ENCODE results near the gene ZMYM1. TPM values are rescaled to one million over a fixed set of nuclear protein-coding genes. Genes with fewer than 3 reads are reported as not detected.

ZMYM1 gene
- total RNA-seq, 5 donors from 2014 or later (not counting 1 experiment from before 2014, with no cell fraction given) = 13.7 to 26.5 (median 17.6) TPM

DNA sequence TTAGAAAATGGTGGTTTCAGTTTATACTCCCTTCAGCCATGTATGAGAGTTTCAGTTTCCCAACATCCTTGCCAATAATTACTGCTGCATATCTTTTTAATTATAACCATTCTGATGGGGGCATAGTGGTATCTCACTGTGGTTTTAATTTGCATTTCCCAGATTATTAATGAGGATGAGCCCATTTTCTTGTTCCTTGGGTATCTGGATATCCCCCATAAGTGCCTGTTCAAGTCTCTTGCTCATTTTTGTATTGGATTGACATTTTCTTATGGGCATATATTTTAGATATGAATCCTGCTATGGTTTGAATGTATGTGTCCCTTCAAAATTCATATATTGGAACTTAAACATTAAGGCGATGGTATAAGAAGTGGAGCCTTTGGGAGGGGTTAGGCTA is 45.8 kb upstream of the ZMYM1 start:
- Histone ChIP-seq H3K9me3 (no peaks in the 10 kb centered on the region), H3K4me1 (ENCODE audit: control insufficient read depth in 1 of 2, extremely low read depth in 1 of 2, insufficient read depth in 2 of 2, low read length in 2 of 2) (peaks cover 7 to 20% of the 10 kb centered on the region in 2 experiments), H3K36me3 (ENCODE audit: control insufficient read depth in 2 of 2, extremely low read depth in 1 of 2, insufficient read depth in 1 of 2, low read length in 1 of 2) (no peaks in the 10 kb centered on the region), H3K27ac (ENCODE audit: low read length) (no peak overlapping the region), H3K4me3 (ENCODE audit: control insufficient read depth in 1 of 2, extremely low read depth in 1 of 2, low read length in 1 of 2) (no peak overlapping the region), H3K27me3 (replicated peaks in 1 of 2; ENCODE audit: control insufficient read depth in 2 of 2, extremely low read depth in 1 of 2, insufficient read depth in 2 of 2, low read length in 1 of 2) (peaks cover 0 to 2% of the 10 kb centered on the region in 2 experiments)
- ChIA-PET CTCF (no interaction called here), POLR2A (no interaction called here)
- Mint-ChIP-seq H3K36me3 (peaks cover 13% of the 10 kb centered on the region), H3K27ac (no peak overlapping the region), H3K9me3 (peaks cover 0 to 10% (median 4%) of the 10 kb centered on the region in 3 donors), H3K27me3 (peaks cover 0 to under 1% of the 10 kb centered on the region in 2 donors), H3K4me1 (peaks cover 24 to 30% (median 29%) of the 10 kb centered on the region in 3 donors), H3K4me3 (no peak overlapping the region)
- ATAC-seq (replicated peaks in 1 of 4) = no peak
- no peak for DNase-seq
- WGBS (ENCODE audit: insufficient coverage) = no CpG with 5 or more reads among the region's 1 CpG

DNA sequence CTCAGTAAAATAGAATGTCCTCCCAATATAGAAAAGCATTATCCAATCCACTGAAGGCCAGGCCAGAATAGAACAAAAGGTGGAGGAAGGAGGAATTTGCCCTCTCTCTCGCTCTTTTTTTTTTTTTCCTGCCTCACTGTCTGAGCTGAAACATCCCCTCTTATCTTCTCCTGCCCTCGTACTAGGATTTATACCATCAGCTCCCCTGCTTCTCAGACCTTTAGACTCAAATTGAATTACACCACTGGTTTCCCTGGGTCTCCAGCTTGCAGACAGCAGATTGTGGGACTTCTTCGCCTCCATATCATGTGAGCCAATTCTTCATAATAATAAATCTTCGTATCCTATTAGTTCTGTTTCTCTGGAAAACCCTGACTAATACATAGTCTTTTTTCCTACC is 42.6 kb upstream of the ZMYM1 start:
- ATAC-seq (replicated peaks in 1 of 4) (no peak), DNase-seq (no peak)
- H3K4me3 Mint-ChIP-seq = no peak overlapping the region
- no peak overlapping the region for H3K27ac ChIP-seq (ENCODE audit: low read length)
- POLR2A ChIA-PET = no interaction called here
- H3K4me3 ChIP-seq (ENCODE audit: control insufficient read depth in 1 of 2, extremely low read depth in 1 of 2, low read length in 1 of 2) = no peak overlapping the region
- no peaks in the 10 kb centered on the region for H3K9me3 ChIP-seq
- CTCF ChIA-PET = no interaction called here
- H3K9me3 Mint-ChIP-seq = peaks cover 0 to 10% (median 4%) of the 10 kb centered on the region in 3 donors
- H3K36me3 Mint-ChIP-seq = peaks cover 2% of the 10 kb centered on the region
- peaks cover 6 to 8% of the 10 kb centered on the region in 2 donors for H3K27me3 Mint-ChIP-seq
- peaks cover 0 to 3% of the 10 kb centered on the region in 2 experiments for H3K4me1 ChIP-seq (ENCODE audit: control insufficient read depth in 1 of 2, extremely low read depth in 1 of 2, insufficient read depth in 2 of 2, low read length in 2 of 2)
- peaks cover 0 to 2% (median 0%) of the 10 kb centered on the region in 3 donors for H3K4me1 Mint-ChIP-seq
- peaks cover 0 to 3% of the 10 kb centered on the region in 2 experiments for H3K27me3 ChIP-seq (replicated peaks in 1 of 2; ENCODE audit: control insufficient read depth in 2 of 2, extremely low read depth in 1 of 2, insufficient read depth in 2 of 2, low read length in 1 of 2)
- WGBS (ENCODE audit: insufficient coverage) = no CpG with 5 or more reads among the region's 4 CpGs
- no peak overlapping the region for H3K27ac Mint-ChIP-seq
- H3K36me3 ChIP-seq (ENCODE audit: control insufficient read depth in 2 of 2, extremely low read depth in 1 of 2, insufficient read depth in 1 of 2, low read length in 1 of 2) = no peaks in the 10 kb centered on the region

DNA sequence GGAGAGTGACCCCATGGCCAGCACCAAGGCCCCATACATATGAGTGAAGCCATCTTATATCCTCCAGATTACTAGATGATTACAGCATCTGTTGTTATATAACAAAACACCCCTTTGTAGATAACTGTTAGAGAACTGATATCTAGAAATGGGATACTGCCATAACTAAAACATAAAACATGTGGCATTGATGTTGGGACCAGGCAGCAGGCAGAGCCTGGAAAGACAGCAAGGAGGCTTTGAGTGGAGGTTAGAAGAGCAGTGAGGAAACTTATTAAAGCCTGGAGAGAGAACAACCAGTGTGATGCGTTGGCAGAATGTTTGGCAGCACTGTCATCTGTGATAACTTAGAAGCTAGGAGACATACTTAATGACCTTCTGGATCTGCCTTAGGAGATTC is 42.0 kb upstream of the ZMYM1 start:
- Mint-ChIP-seq H3K4me1 (no peaks in the 10 kb centered on the region), H3K27me3 (peaks cover 6 to 8% of the 10 kb centered on the region in 2 donors), H3K4me3 (no peak overlapping the region), H3K36me3 (peaks cover 2% of the 10 kb centered on the region), H3K27ac (no peak overlapping the region), H3K9me3 (peaks cover 0 to 10% (median 4%) of the 10 kb centered on the region in 3 donors)
- ChIA-PET CTCF (no interaction called here), POLR2A (no interaction called here)
- Histone ChIP-seq H3K27me3 (replicated peaks in 1 of 2; ENCODE audit: control insufficient read depth in 2 of 2, extremely low read depth in 1 of 2, insufficient read depth in 2 of 2, low read length in 1 of 2) (peaks cover 0 to 3% of the 10 kb centered on the region in 2 experiments), H3K4me1 (ENCODE audit: control insufficient read depth in 1 of 2, extremely low read depth in 1 of 2, insufficient read depth in 2 of 2, low read length in 2 of 2) (peaks cover 0 to under 1% of the 10 kb centered on the region in 2 experiments), H3K4me3 (ENCODE audit: control insufficient read depth in 1 of 2, extremely low read depth in 1 of 2, low read length in 1 of 2) (no peak overlapping the region), H3K36me3 (ENCODE audit: control insufficient read depth in 2 of 2, extremely low read depth in 1 of 2, insufficient read depth in 1 of 2, low read length in 1 of 2) (no peaks in the 10 kb centered on the region), H3K9me3 (no peaks in the 10 kb centered on the region), H3K27ac (ENCODE audit: low read length) (no peak overlapping the region)
- 100% methylated on average over 1 of the region's 1 CpG for WGBS (ENCODE audit: insufficient coverage)
- ATAC-seq (replicated peaks in 1 of 4) = no peak
- no peak for DNase-seq

DNA sequence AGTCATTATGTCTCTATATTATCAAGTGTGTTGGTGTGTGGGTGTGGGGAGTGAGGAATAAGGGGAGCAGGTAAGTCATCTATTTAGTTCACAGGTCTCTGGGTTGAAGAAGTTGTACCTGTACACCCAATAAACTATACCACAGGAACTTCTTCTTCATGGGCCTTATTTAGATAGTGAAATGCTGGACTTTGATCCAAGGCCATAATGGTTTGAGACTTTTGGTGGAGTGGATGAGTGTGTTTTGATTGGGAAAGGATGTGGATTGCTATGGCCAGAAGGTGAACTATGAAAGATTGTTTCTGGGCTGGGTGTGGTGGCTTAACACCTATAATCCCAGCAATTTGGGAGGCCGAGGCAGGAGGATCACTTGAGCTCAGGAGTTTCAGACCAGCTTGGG is 40.5 kb upstream of the ZMYM1 start:
- POLR2A ChIA-PET = no interaction called here

DNA sequence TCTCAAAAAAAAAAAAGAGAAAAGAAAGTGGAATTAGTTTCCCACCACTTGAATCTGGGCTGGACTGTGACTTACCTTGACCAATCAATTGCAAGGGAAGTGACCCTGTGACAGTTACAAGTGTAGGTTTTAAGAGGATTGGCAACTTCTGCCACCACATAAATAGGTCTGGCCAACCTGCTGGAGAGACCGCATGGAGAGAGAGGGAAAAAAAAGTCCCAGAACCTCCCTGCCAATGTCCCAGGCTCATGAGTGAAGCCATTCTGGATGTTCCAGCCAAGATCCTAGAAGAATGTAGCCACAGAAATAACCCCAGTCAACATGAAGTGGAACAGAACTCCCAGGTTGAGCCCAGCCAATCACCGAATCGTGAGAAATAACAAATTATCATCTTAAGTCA is 35.7 kb upstream of the ZMYM1 start:
- peaks cover 0 to 7% (median 0%) of the 10 kb centered on the region in 3 donors for H3K4me1 Mint-ChIP-seq
- no CpG with 5 or more reads among the region's 3 CpGs for WGBS (ENCODE audit: insufficient coverage)
- Histone ChIP-seq H3K27me3 (replicated peaks in 1 of 2; ENCODE audit: control insufficient read depth in 2 of 2, extremely low read depth in 1 of 2, insufficient read depth in 2 of 2, low read length in 1 of 2) (no peaks in the 10 kb centered on the region), H3K9me3 (no peaks in the 10 kb centered on the region), H3K36me3 (ENCODE audit: control insufficient read depth in 2 of 2, extremely low read depth in 1 of 2, insufficient read depth in 1 of 2, low read length in 1 of 2) (no peaks in the 10 kb centered on the region), H3K4me1 (ENCODE audit: control insufficient read depth in 1 of 2, extremely low read depth in 1 of 2, insufficient read depth in 2 of 2, low read length in 2 of 2) (no peaks in the 10 kb centered on the region), H3K27ac (ENCODE audit: low read length) (no peak overlapping the region), H3K4me3 (ENCODE audit: control insufficient read depth in 1 of 2, extremely low read depth in 1 of 2, low read length in 1 of 2) (no peak overlapping the region)
- peaks cover 6% of the 10 kb centered on the region in 2 donors for H3K27me3 Mint-ChIP-seq
- POLR2A ChIA-PET = no interaction called here
- DNase-seq (no peak), ATAC-seq (replicated peaks in 1 of 4) (no peak)
- H3K27ac Mint-ChIP-seq = no peak overlapping the region
- no peak overlapping the region for H3K4me3 Mint-ChIP-seq
- no peaks in the 10 kb centered on the region for H3K36me3 Mint-ChIP-seq
- no peaks in the 10 kb centered on the region for H3K9me3 Mint-ChIP-seq
- CTCF ChIA-PET = no interaction called here

More for the DNA sequence above, 40.5 kb upstream of the ZMYM1 start:
- Mint-ChIP-seq H3K4me1 (no peaks in the 10 kb centered on the region), H3K4me3 (no peak overlapping the region), H3K27me3 (peaks cover 6 to 8% of the 10 kb centered on the region in 2 donors), H3K9me3 (peaks cover 0 to 4% (median 3%) of the 10 kb centered on the region in 3 donors), H3K27ac (no peak overlapping the region), H3K36me3 (peaks cover 2% of the 10 kb centered on the region)
- Histone ChIP-seq H3K9me3 (no peaks in the 10 kb centered on the region), H3K36me3 (ENCODE audit: control insufficient read depth in 2 of 2, extremely low read depth in 1 of 2, insufficient read depth in 1 of 2, low read length in 1 of 2) (no peaks in the 10 kb centered on the region), H3K27me3 (replicated peaks in 1 of 2; ENCODE audit: control insufficient read depth in 2 of 2, extremely low read depth in 1 of 2, insufficient read depth in 2 of 2, low read length in 1 of 2) (peaks cover 0 to 3% of the 10 kb centered on the region in 2 experiments), H3K4me1 (ENCODE audit: control insufficient read depth in 1 of 2, extremely low read depth in 1 of 2, insufficient read depth in 2 of 2, low read length in 2 of 2) (no peaks in the 10 kb centered on the region), H3K27ac (ENCODE audit: low read length) (no peak overlapping the region), H3K4me3 (ENCODE audit: control insufficient read depth in 1 of 2, extremely low read depth in 1 of 2, low read length in 1 of 2) (no peak overlapping the region)
- ATAC-seq (replicated peaks in 1 of 4) = no peak
- CTCF ChIA-PET = no interaction called here
- WGBS (ENCODE audit: insufficient coverage) = no CpG with 5 or more reads among the region's 1 CpG
- DNase-seq = no peak

DNA sequence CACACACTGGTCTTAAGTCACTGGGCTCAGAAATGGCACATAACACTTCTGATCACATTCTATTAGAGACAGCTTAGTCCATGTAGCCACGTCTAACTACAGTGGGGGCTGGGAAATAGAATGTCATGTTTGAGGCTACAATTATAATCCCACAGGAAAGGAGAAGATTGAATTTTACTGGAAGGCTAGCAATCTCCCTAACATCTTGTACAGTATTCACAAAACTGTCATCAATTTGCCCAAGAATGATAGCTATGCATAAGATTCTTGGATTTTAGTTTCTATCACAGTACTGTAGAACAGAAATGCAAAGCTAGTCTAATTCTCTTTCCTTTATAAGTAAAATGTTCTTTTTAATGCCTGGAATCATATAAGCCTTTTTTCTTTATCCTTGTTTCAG is 34.8 kb upstream of the ZMYM1 start:
- H3K36me3 ChIP-seq (ENCODE audit: control insufficient read depth in 2 of 2, extremely low read depth in 1 of 2, insufficient read depth in 1 of 2, low read length in 1 of 2) = no peaks in the 10 kb centered on the region
- H3K27ac ChIP-seq (ENCODE audit: low read length) = no peak overlapping the region
- peaks cover 0 to 7% (median 0%) of the 10 kb centered on the region in 3 donors for H3K4me1 Mint-ChIP-seq
- no peaks in the 10 kb centered on the region for H3K36me3 Mint-ChIP-seq
- H3K4me3 ChIP-seq (ENCODE audit: control insufficient read depth in 1 of 2, extremely low read depth in 1 of 2, low read length in 1 of 2) = no peak overlapping the region
- peaks cover 0 to 3% of the 10 kb centered on the region in 2 donors for H3K27me3 Mint-ChIP-seq
- H3K27me3 ChIP-seq (replicated peaks in 1 of 2; ENCODE audit: control insufficient read depth in 2 of 2, extremely low read depth in 1 of 2, insufficient read depth in 2 of 2, low read length in 1 of 2) = no peaks in the 10 kb centered on the region
- DNase-seq = no peak
- WGBS (ENCODE audit: insufficient coverage) = no CpG with 5 or more reads among the region's 1 CpG
- H3K4me1 ChIP-seq (ENCODE audit: control insufficient read depth in 1 of 2, extremely low read depth in 1 of 2, insufficient read depth in 2 of 2, low read length in 2 of 2) = no peaks in the 10 kb centered on the region
- no peaks in the 10 kb centered on the region for H3K9me3 ChIP-seq
- no peaks in the 10 kb centered on the region for H3K9me3 Mint-ChIP-seq
- ATAC-seq (replicated peaks in 1 of 4) = no peak
- H3K27ac Mint-ChIP-seq = no peak overlapping the region
- ChIA-PET CTCF (interaction anchor here in 1 of 2 donors (0.6 to 0.7 kb wide), 2 partner anchors 12 to 161 kb away, joined by 3 to 4 read pairs; partner anchors contain the start of gene ZMYM6), POLR2A (no interaction called here)
- H3K4me3 Mint-ChIP-seq = no peak overlapping the region

DNA sequence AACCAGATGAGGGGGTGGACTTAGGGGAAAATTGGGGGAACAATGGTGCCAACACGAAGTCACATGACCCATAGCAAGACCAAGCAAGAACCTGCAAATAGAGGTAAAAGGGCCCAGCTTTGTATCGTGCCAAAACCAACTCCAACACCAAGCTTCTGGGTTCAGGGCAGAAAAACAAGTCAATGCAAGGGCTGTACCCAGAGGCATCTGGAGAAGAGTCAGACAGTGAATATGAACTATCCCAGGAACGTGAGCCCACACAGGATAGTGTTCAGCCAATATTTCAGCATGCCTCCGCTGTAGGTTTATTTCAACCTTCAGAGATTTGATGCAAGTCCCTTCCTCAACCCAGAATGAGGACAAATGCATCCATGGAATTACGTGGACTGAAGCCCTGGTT is 32.5 kb upstream of the ZMYM1 start:
- ChIA-PET CTCF (no interaction called here), POLR2A (no interaction called here)
- H3K27me3 Mint-ChIP-seq = no peaks in the 10 kb centered on the region
- H3K27ac Mint-ChIP-seq = no peak overlapping the region
- H3K9me3 Mint-ChIP-seq = no peaks in the 10 kb centered on the region
- 75% methylated on average over 4 of the region's 5 CpGs for WGBS (ENCODE audit: insufficient coverage)
- Histone ChIP-seq H3K4me3 (ENCODE audit: control insufficient read depth in 1 of 2, extremely low read depth in 1 of 2, low read length in 1 of 2) (no peak overlapping the region), H3K27ac (ENCODE audit: low read length) (no peak overlapping the region), H3K36me3 (ENCODE audit: control insufficient read depth in 2 of 2, extremely low read depth in 1 of 2, insufficient read depth in 1 of 2, low read length in 1 of 2) (no peaks in the 10 kb centered on the region), H3K9me3 (no peaks in the 10 kb centered on the region), H3K4me1 (ENCODE audit: control insufficient read depth in 1 of 2, extremely low read depth in 1 of 2, insufficient read depth in 2 of 2, low read length in 2 of 2) (no peaks in the 10 kb centered on the region), H3K27me3 (replicated peaks in 1 of 2; ENCODE audit: control insufficient read depth in 2 of 2, extremely low read depth in 1 of 2, insufficient read depth in 2 of 2, low read length in 1 of 2) (no peaks in the 10 kb centered on the region)
- H3K4me3 Mint-ChIP-seq = no peak overlapping the region
- DNase-seq (no peak), ATAC-seq (replicated peaks in 1 of 4) (no peak)
- H3K36me3 Mint-ChIP-seq = no peaks in the 10 kb centered on the region
- H3K4me1 Mint-ChIP-seq = peaks cover 0 to 7% (median 0%) of the 10 kb centered on the region in 3 donors

All from T-cell (primary cell).